ENCODE measurements around the gene GSE1. TPM values are rescaled to one million over a fixed set of nuclear protein-coding genes. Genes with fewer than 3 reads are reported as not detected.

The GSE1 gene
- total and polyA plus RNA-seq, 2 of the 13 experiments (the other 11 are each of a cell fraction or from before 2014, with no cell fraction given), result 16.1 to 31.2 TPM

GRCh38 chr16:85564277-85565051, 48.7 kb upstream of the GSE1 start (continued):
- TF ChIP-seq ZNF431 (CRISPR knock-in tag; IDR thresholded peaks at IDR 0.05; ENCODE audit: borderline replicate concordance, low read depth) (no peak), ZC3H13 (CRISPR knock-in tag; IDR thresholded peaks at IDR 0.05) (no peak), AKAP8 (CRISPR knock-in tag; IDR thresholded peaks at IDR 0.05) (0 out of 2 replicates have a peak, but pooled peaks have one; percentile 30), JUNB (CRISPR knock-in tag; IDR thresholded peaks at IDR 0.05; ENCODE audit: borderline replicate concordance) (no peak), SRSF4 (IDR thresholded peaks at IDR 0.05; ENCODE audit: low read depth, low read length, poor library complexity, severe bottlenecking) (no peak), RFX3 (CRISPR knock-in tag; IDR thresholded peaks at IDR 0.05) (no peak), ZNF333 (CRISPR knock-in tag; IDR thresholded peaks at IDR 0.05; ENCODE audit: borderline replicate concordance) (no peak), ZNF10 (CRISPR knock-in tag; IDR thresholded peaks at IDR 0.05; ENCODE audit: borderline replicate concordance, low read depth) (no peak), HDAC2 (CRISPR knock-in tag; IDR thresholded peaks at IDR 0.05) (no peak), MBNL3 (CRISPR knock-in tag; conservative IDR thresholded peaks at IDR 0.05) (no peak)
- TF ChIP-seq, protein P1, sequence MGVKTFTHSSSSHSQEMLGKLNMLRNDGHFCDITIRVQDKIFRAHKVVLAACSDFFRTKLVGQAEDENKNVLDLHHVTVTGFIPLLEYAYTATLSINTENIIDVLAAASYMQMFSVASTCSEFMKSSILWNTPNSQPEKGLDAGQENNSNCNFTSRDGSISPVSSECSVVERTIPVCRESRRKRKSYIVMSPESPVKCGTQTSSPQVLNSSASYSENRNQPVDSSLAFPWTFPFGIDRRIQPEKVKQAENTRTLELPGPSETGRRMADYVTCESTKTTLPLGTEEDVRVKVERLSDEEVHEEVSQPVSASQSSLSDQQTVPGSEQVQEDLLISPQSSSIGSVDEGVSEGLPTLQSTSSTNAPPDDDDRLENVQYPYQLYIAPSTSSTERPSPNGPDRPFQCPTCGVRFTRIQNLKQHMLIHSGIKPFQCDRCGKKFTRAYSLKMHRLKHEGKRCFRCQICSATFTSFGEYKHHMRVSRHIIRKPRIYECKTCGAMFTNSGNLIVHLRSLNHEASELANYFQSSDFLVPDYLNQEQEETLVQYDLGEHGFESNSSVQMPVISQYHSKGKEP (CRISPR knock-in tag; IDR thresholded peaks at IDR 0.05), result no peak
- TF ChIP-seq, protein P2, sequence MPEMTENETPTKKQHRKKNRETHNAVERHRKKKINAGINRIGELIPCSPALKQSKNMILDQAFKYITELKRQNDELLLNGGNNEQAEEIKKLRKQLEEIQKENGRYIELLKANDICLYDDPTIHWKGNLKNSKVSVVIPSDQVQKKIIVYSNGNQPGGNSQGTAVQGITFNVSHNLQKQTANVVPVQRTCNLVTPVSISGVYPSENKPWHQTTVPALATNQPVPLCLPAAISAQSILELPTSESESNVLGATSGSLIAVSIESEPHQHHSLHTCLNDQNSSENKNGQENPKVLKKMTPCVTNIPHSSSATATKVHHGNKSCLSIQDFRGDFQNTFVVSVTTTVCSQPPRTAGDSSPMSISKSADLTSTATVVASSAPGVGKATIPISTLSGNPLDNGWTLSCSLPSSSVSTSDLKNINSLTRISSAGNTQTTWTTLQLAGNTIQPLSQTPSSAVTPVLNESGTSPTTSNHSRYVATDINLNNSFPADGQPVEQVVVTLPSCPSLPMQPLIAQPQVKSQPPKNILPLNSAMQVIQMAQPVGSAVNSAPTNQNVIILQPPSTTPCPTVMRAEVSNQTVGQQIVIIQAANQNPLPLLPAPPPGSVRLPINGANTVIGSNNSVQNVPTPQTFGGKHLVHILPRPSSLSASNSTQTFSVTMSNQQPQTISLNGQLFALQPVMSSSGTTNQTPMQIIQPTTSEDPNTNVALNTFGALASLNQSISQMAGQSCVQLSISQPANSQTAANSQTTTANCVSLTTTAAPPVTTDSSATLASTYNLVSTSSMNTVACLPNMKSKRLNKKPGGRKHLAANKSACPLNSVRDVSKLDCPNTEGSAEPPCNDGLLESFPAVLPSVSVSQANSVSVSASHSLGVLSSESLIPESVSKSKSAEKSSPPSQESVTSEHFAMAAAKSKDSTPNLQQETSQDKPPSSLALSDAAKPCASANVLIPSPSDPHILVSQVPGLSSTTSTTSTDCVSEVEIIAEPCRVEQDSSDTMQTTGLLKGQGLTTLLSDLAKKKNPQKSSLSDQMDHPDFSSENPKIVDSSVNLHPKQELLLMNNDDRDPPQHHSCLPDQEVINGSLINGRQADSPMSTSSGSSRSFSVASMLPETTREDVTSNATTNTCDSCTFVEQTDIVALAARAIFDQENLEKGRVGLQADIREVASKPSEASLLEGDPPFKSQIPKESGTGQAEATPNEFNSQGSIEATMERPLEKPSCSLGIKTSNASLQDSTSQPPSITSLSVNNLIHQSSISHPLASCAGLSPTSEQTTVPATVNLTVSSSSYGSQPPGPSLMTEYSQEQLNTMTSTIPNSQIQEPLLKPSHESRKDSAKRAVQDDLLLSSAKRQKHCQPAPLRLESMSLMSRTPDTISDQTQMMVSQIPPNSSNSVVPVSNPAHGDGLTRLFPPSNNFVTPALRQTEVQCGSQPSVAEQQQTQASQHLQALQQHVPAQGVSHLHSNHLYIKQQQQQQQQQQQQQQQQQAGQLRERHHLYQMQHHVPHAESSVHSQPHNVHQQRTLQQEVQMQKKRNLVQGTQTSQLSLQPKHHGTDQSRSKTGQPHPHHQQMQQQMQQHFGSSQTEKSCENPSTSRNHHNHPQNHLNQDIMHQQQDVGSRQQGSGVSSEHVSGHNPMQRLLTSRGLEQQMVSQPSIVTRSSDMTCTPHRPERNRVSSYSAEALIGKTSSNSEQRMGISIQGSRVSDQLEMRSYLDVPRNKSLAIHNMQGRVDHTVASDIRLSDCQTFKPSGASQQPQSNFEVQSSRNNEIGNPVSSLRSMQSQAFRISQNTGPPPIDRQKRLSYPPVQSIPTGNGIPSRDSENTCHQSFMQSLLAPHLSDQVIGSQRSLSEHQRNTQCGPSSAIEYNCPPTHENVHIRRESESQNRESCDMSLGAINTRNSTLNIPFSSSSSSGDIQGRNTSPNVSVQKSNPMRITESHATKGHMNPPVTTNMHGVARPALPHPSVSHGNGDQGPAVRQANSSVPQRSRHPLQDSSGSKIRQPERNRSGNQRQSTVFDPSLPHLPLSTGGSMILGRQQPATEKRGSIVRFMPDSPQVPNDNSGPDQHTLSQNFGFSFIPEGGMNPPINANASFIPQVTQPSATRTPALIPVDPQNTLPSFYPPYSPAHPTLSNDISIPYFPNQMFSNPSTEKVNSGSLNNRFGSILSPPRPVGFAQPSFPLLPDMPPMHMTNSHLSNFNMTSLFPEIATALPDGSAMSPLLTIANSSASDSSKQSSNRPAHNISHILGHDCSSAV (CRISPR knock-in tag; IDR thresholded peaks at IDR 0.05; ENCODE audit: borderline replicate concordance), result no peak
- TF ChIP-seq, protein P3, sequence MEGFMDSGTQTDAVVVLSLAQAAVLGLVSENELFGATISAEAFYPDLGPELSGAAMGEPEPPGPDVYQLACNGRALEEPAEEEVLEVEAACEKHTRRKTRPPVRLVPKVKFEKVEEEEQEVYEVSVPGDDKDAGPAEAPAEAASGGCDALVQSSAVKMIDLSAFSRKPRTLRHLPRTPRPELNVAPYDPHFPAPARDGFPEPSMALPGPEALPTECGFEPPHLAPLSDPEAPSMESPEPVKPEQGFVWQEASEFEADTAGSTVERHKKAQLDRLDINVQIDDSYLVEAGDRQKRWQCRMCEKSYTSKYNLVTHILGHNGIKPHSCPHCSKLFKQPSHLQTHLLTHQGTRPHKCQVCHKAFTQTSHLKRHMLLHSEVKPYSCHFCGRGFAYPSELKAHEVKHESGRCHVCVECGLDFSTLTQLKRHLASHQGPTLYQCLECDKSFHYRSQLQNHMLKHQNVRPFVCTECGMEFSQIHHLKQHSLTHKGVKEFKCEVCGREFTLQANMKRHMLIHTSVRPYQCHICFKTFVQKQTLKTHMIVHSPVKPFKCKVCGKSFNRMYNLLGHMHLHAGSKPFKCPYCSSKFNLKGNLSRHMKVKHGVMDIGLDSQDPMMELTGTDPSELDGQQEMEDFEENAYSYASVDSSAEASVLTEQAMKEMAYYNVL (CRISPR knock-in tag; IDR thresholded peaks at IDR 0.05; ENCODE audit: borderline replicate concordance), result no peak
- TF ChIP-seq, protein P4, sequence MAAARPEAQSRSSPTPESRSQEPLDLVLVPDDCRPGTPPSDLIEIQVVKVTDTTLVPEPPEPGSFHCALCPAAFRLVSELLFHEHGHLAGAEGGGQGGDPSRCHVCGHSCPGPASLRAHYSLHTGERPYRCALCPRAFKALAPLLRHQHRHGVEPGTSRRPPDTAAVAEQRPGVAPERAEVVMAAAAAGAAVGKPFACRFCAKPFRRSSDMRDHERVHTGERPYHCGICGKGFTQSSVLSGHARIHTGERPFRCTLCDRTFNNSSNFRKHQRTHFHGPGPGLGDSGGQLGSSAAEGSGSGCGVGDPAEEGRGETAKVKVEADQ (CRISPR knock-in tag; IDR thresholded peaks at IDR 0.05; ENCODE audit: borderline replicate concordance), result no peak
